ENCODE data around the gene ADAM33.

GRCh38 chr20:3730803-3731672 lies 49.2 kb upstream of the ADAM33 start:
- TF ChIP-seq CTCF (IDR thresholded peaks at IDR 0.05) (no peak), POLR2A (IDR thresholded peaks at IDR 0.05) (no peak)

All from right lobe of liver (tissue), 4 donors.